Stimulated activated naive CD8-positive, alpha-beta T cell treated with anti-CD3 and anti-CD28 coated beads, Interleukin-15, amount 100 ng/mL, for 72 hours (primary cell): ENCODE data around the gene ICOSLG.
"Not testable (repeated sequence)": the region's sequence is repeated elsewhere in the genome, so short reads cannot be mapped to it uniquely, and the experiment has no call there.

Source experiments
- ATAC-seq: fragments of 150-1000 bp; cut with Tn5 transposase; 2 replicates; pipeline ENCODE4 v1.10.0; 2021; ENCODE audit warnings: mild to moderate bottlenecking, moderate library complexity
- DNase-seq, 2 donors: peaks; one replicate each; pipeline ENCODE4 v3.0.0; 2021 to 2022
- H3K27ac Mint-ChIP-seq, 2 donors: one replicate each; pipeline ENCODE4 v1.8.0; 2022; ENCODE audit warnings: mild to moderate bottlenecking in 2 of 2, mixed read lengths in 2 of 2, moderate library complexity in 2 of 2
- H3K27me3 Mint-ChIP-seq: one replicate; pipeline ENCODE4 v1.8.0; 2022; ENCODE audit warnings: mixed read lengths
- H3K4me1 Mint-ChIP-seq: one replicate; pipeline ENCODE4 v1.8.0; 2022; ENCODE audit warnings: mild to moderate bottlenecking, mixed read lengths
- H3K4me3 Mint-ChIP-seq, 2 donors: one replicate each; pipeline ENCODE4 v1.8.0; 2022; ENCODE audit warnings: mild to moderate bottlenecking in 2 of 2, mixed read lengths in 2 of 2, moderate library complexity in 1 of 2
- H3K9me3 Mint-ChIP-seq, 2 donors: one replicate each; pipeline ENCODE4 v1.8.0; 2022; ENCODE audit warnings: mixed read lengths in 2 of 2

Gene ICOSLG

DNA sequence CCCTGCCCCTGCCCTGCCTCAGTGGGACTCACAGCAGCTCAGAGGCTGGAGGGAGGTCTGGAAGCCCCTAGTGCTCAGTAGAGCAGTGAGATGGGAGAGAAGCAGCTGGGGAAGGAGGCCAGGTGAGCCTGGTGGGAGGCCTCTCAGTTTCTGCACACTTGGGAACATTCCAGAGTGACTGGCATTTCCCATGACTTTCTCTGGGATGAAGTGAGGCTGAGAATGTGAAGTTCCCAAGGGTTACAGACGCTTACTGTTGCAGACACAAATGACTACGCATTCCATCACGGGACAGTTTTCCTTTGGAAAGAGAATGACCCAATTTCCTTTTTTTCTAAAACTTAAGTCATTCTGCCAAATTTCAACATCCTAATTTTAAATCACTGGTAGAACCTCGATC lies 59.2 kb downstream of the ICOSLG start:
- not testable (repeated sequence) for H3K27ac Mint-ChIP-seq, H3K4me1 Mint-ChIP-seq, H3K27me3 Mint-ChIP-seq, H3K9me3 Mint-ChIP-seq, H3K4me3 Mint-ChIP-seq, ATAC-seq, DNase-seq

GRCh38 chr21:44176127-44176526 lies 64.6 kb downstream of the ICOSLG start:
- not testable (repeated sequence) for H3K27ac Mint-ChIP-seq, DNase-seq, H3K27me3 Mint-ChIP-seq, H3K9me3 Mint-ChIP-seq, ATAC-seq, H3K4me3 Mint-ChIP-seq, H3K4me1 Mint-ChIP-seq

GRCh38 chr21:44175189-44175588 lies 65.6 kb downstream of the ICOSLG start:
- H3K4me1 Mint-ChIP-seq, H3K27ac Mint-ChIP-seq, ATAC-seq, H3K9me3 Mint-ChIP-seq, H3K27me3 Mint-ChIP-seq, DNase-seq, H3K4me3 Mint-ChIP-seq: not testable (repeated sequence)
